Parathyroid adenoma (tissue), 2 donors: ENCODE measurements around the gene DGKQ.

Experiments used
- H2AFZ ChIP-seq: fragments of 300-600 bp; sonication (generic); one replicate; pipeline ENCODE4 v1.7.0; 2017; ENCODE audit warnings: antibody characterized with exemption, mild to moderate bottlenecking
- H3K27ac ChIP-seq: fragments of 300-600 bp; sonication (generic); one replicate; pipeline ENCODE4 v1.7.0; 2017
- H3K27me3 ChIP-seq: fragments of 300-600 bp; sonication (generic); one replicate; pipeline ENCODE4 v1.7.0; 2017; ENCODE audit warnings: low read length; ENCODE audit not compliant: control insufficient read depth, insufficient read depth
- H3K36me3 ChIP-seq: fragments of 300-600 bp; sonication (generic); one replicate; pipeline ENCODE4 v1.7.0; 2017; ENCODE audit warnings: low read length; ENCODE audit not compliant: control insufficient read depth, insufficient read depth
- H3K4me1 ChIP-seq: fragments of 300-600 bp; sonication (generic); one replicate; pipeline ENCODE4 v1.7.0; 2017; ENCODE audit warnings: control low read depth
- H3K4me2 ChIP-seq: fragments of 300-600 bp; sonication (generic); one replicate; pipeline ENCODE4 v1.7.0; 2017; ENCODE audit warnings: low read length
- H3K4me3 ChIP-seq: fragments of 300-600 bp; sonication (generic); one replicate; pipeline ENCODE4 v1.7.0; 2017; ENCODE audit warnings: low read depth, low read length
- H3K79me2 ChIP-seq: fragments of 300-600 bp; sonication (generic); one replicate; pipeline ENCODE4 v1.7.0; 2017; ENCODE audit warnings: control low read depth
- H3K9ac ChIP-seq: fragments of 300-600 bp; sonication (generic); one replicate; pipeline ENCODE4 v1.7.0; 2017; ENCODE audit warnings: mild to moderate bottlenecking
- H3K9me3 ChIP-seq: fragments of 300-600 bp; sonication (generic); one replicate; pipeline ENCODE4 v1.7.0; 2017; ENCODE audit warnings: low read length; ENCODE audit not compliant: control insufficient read depth
- CTCF ChIP-seq: fragments of 300-600 bp; sonication (generic); IDR thresholded peaks from one replicate; pipeline ENCODE4 v1.7.0; 2017; ENCODE audit warnings: antibody characterized with exemption, mild to moderate bottlenecking
- donor health status: primary hyperparathyroidism.

The DGKQ gene

GRCh38 chr4:990746-991367, 17.5 kb upstream of the DGKQ start:
- Histone ChIP-seq H2AFZ (no peak overlapping the region), H3K79me2 (no peaks in the 10 kb centered on the region), H3K9ac (no peak overlapping the region), H3K4me1 (peaks cover 9% of the 10 kb centered on the region), H3K4me3 (no peak overlapping the region), H3K27me3 (no peaks in the 10 kb centered on the region), H3K9me3 (no peaks in the 10 kb centered on the region), H3K36me3 (no peaks in the 10 kb centered on the region), H3K4me2 (no peak overlapping the region), H3K27ac (no peak overlapping the region)
- no peak for TF ChIP-seq CTCF

- H3K4me1 ChIP-seq: peaks cover 9% of the 10 kb centered on the region
- H3K4me2 ChIP-seq: no peak overlapping the region
- H3K4me3 ChIP-seq: no peak overlapping the region
- H3K36me3 ChIP-seq: no peaks in the 10 kb centered on the region
- no peaks in the 10 kb centered on the region for H3K9me3 ChIP-seq
- H3K79me2 ChIP-seq: no peaks in the 10 kb centered on the region
- H2AFZ ChIP-seq: no peak overlapping the region
- H3K27ac ChIP-seq: no peak overlapping the region
- TF ChIP-seq CTCF: no peak
- H3K27me3 ChIP-seq: no peaks in the 10 kb centered on the region
- no peak overlapping the region for H3K9ac ChIP-seq
Measured at GRCh38 chr4:989722-990471, 16.5 kb upstream of the DGKQ start.

- H3K4me3 ChIP-seq: no peak overlapping the region
- no peaks in the 10 kb centered on the region for H3K27me3 ChIP-seq
- H3K36me3 ChIP-seq: no peaks in the 10 kb centered on the region
- peaks cover 9% of the 10 kb centered on the region for H3K4me1 ChIP-seq
- H3K4me2 ChIP-seq: no peak overlapping the region
- no peaks in the 10 kb centered on the region for H3K9me3 ChIP-seq
- no peak overlapping the region for H3K9ac ChIP-seq
- no peak for TF ChIP-seq CTCF
- no peaks in the 10 kb centered on the region for H3K79me2 ChIP-seq
- no peak overlapping the region for H2AFZ ChIP-seq
- H3K27ac ChIP-seq: no peak overlapping the region
Measured at GRCh38 chr4:988726-989721, 15.7 kb upstream of the DGKQ start.

- Histone ChIP-seq H3K9ac (no peak overlapping the region), H3K27ac (no peak overlapping the region)
Measured at GRCh38 chr4:987624-988513, 14.5 kb upstream of the DGKQ start.

More at GRCh38 chr4:987624-988513, 14.5 kb upstream of the DGKQ start:
- no peak for TF ChIP-seq CTCF
- H3K79me2 ChIP-seq: no peaks in the 10 kb centered on the region
- peak overlapping the region; percentile 72 for H2AFZ ChIP-seq
- no peaks in the 10 kb centered on the region for H3K9me3 ChIP-seq
- peak overlapping the region; percentile 92 for H3K4me2 ChIP-seq
- no peaks in the 10 kb centered on the region for H3K36me3 ChIP-seq
- H3K4me1 ChIP-seq: peaks cover 4% of the 10 kb centered on the region
- H3K27me3 ChIP-seq: no peaks in the 10 kb centered on the region
- peak overlapping the region; percentile 64 for H3K4me3 ChIP-seq
